ENCODE results near the gene NFIA. TPM values are rescaled to one million over a fixed set of nuclear protein-coding genes. Genes with fewer than 3 reads are reported as not detected.

NFIA gene
- total and polyA plus RNA-seq, 2 of the 13 experiments (the other 11 are each of a cell fraction or from before 2014, with no cell fraction given) = 14.7 to 28.5 TPM

DNA sequence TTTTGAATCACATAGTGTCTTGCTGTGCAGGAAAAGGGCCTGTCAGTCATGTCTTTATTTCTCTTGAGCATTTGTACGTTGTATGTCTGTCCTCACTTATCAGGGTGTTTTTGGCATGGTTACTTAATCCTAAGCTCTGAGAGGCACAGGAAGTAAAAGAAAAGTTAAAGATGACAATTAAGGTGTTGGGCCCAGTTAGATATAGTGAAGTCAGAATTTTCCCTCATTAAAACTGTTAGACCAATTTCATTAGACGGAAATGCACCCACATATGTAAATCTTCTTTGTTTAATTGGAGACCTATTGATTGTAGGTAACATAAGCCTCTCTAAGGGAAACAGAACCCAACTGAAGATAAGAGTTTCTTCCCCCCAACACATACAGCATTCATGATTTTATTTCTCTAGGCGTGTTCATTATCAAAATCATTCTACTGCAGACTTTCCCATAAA is 21.9 kb downstream of the NFIA start:
- peaks cover 39% of the 10 kb centered on the region for H3K4me1 ChIP-seq (ENCODE audit: insufficient read depth, low read length)
- H3K9ac ChIP-seq (ENCODE audit: insufficient read depth, low read depth, low read length) = no peak overlapping the region
- ChIA-PET POLR2A (no interaction called here), CTCF (ENCODE audit: low intra/inter-chr PET ratio, low total read pairs) (no interaction called here)
- no peak overlapping the region for H3K27ac ChIP-seq (ENCODE audit: extremely low read length, insufficient read depth, low read length)
- no peak overlapping the region for H2AFZ ChIP-seq (ENCODE audit: low read length)
- intact Hi-C loops (cut with micrococcal nuclease; ENCODE audit: unreplicated experiment) (no loop called here), in situ Hi-C loops (cut with HindIII; ENCODE audit: extremely low pct_ligation_motif_present, low pct_unique_long_range_greater_than_20kb) (no loop called here)
- DNase-seq (ENCODE audit: low spot score) = no peak
- H3K4me2 ChIP-seq (ENCODE audit: low read depth, low read length) = no peak overlapping the region
- H3K79me2 ChIP-seq (ENCODE audit: insufficient read depth, low read length) = peaks cover 99% of the 10 kb centered on the region
- no peak for FAIRE-seq
- 90% methylated on average over 3 of the region's 3 CpGs for WGBS (ENCODE audit: low lambda C conversion rate)
- H3K9me3 ChIP-seq (ENCODE audit: low read length) = peaks cover 5% of the 10 kb centered on the region; the same call in 1 of the 2 replicates
- ATAC-seq = no peak
- no TSS peak for BruUV-seq (replicated peaks)
- no peak overlapping the region for H3K4me3 ChIP-seq (replicated peaks in 1 of 3; ENCODE audit: insufficient read depth in 1 of 3, low read depth in 2 of 3, low read length in 3 of 3)
- no peaks in the 10 kb centered on the region; a peak in 1 of 5 replicates for H3K27me3 ChIP-seq (ENCODE audit: control insufficient read depth in 1 of 2, insufficient read depth in 2 of 2, low read length in 2 of 2)
- peaks cover 0 to 3% of the 10 kb centered on the region in 2 experiments; a peak in 3 of 5 replicates for H3K36me3 ChIP-seq (replicated peaks in 1 of 2; ENCODE audit: control insufficient read depth in 1 of 2, insufficient read depth in 2 of 2, low read length in 2 of 2)
- TF ChIP-seq SMAD1 (CRISPR knock-in tag; IDR thresholded peaks at IDR 0.05; ENCODE audit: borderline replicate concordance, low read depth) (no peak), RFXANK (CRISPR knock-in tag; IDR thresholded peaks at IDR 0.05) (no peak), NONO (IDR thresholded peaks at IDR 0.05) (no peak), NONO (CRISPR knock-in tag; conservative IDR thresholded peaks at IDR 0.05) (no peak), PLRG1 (conservative IDR thresholded peaks at IDR 0.05) (no peak), ZNF337 (CRISPR knock-in tag; IDR thresholded peaks at IDR 0.05; ENCODE audit: borderline replicate concordance, low read depth) (no peak), SP5 (CRISPR knock-in tag; IDR thresholded peaks at IDR 0.05; ENCODE audit: borderline replicate concordance, low read depth) (no peak), ZNF598 (CRISPR knock-in tag; IDR thresholded peaks at IDR 0.05; ENCODE audit: borderline replicate concordance) (no peak), ZNF713 (CRISPR knock-in tag; IDR thresholded peaks at IDR 0.05) (no peak), PHB2 (IDR thresholded peaks at IDR 0.05; ENCODE audit: partially characterized antibody) (no peak), GLI4 (CRISPR knock-in tag; IDR thresholded peaks at IDR 0.05; ENCODE audit: borderline replicate concordance) (no peak)
- TF ChIP-seq, protein P1, sequence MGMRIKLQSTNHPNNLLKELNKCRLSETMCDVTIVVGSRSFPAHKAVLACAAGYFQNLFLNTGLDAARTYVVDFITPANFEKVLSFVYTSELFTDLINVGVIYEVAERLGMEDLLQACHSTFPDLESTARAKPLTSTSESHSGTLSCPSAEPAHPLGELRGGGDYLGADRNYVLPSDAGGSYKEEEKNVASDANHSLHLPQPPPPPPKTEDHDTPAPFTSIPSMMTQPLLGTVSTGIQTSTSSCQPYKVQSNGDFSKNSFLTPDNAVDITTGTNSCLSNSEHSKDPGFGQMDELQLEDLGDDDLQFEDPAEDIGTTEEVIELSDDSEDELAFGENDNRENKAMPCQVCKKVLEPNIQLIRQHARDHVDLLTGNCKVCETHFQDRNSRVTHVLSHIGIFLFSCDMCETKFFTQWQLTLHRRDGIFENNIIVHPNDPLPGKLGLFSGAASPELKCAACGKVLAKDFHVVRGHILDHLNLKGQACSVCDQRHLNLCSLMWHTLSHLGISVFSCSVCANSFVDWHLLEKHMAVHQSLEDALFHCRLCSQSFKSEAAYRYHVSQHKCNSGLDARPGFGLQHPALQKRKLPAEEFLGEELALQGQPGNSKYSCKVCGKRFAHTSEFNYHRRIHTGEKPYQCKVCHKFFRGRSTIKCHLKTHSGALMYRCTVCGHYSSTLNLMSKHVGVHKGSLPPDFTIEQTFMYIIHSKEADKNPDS (CRISPR knock-in tag; IDR thresholded peaks at IDR 0.05) = no peak
- TF ChIP-seq, protein P2, sequence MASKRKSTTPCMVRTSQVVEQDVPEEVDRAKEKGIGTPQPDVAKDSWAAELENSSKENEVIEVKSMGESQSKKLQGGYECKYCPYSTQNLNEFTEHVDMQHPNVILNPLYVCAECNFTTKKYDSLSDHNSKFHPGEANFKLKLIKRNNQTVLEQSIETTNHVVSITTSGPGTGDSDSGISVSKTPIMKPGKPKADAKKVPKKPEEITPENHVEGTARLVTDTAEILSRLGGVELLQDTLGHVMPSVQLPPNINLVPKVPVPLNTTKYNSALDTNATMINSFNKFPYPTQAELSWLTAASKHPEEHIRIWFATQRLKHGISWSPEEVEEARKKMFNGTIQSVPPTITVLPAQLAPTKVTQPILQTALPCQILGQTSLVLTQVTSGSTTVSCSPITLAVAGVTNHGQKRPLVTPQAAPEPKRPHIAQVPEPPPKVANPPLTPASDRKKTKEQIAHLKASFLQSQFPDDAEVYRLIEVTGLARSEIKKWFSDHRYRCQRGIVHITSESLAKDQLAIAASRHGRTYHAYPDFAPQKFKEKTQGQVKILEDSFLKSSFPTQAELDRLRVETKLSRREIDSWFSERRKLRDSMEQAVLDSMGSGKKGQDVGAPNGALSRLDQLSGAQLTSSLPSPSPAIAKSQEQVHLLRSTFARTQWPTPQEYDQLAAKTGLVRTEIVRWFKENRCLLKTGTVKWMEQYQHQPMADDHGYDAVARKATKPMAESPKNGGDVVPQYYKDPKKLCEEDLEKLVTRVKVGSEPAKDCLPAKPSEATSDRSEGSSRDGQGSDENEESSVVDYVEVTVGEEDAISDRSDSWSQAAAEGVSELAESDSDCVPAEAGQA (IDR thresholded peaks at IDR 0.05; ENCODE audit: low read depth) = no peak
- TF ChIP-seq, protein P2 (CRISPR knock-in tag; IDR thresholded peaks at IDR 0.05; ENCODE audit: borderline replicate concordance) = no peak
- TF ChIP-seq, protein P3, sequence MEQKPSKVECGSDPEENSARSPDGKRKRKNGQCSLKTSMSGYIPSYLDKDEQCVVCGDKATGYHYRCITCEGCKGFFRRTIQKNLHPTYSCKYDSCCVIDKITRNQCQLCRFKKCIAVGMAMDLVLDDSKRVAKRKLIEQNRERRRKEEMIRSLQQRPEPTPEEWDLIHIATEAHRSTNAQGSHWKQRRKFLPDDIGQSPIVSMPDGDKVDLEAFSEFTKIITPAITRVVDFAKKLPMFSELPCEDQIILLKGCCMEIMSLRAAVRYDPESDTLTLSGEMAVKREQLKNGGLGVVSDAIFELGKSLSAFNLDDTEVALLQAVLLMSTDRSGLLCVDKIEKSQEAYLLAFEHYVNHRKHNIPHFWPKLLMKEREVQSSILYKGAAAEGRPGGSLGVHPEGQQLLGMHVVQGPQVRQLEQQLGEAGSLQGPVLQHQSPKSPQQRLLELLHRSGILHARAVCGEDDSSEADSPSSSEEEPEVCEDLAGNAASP (CRISPR knock-in tag; IDR thresholded peaks at IDR 0.05; ENCODE audit: borderline replicate concordance) = no peak
- TF ChIP-seq, protein P4, sequence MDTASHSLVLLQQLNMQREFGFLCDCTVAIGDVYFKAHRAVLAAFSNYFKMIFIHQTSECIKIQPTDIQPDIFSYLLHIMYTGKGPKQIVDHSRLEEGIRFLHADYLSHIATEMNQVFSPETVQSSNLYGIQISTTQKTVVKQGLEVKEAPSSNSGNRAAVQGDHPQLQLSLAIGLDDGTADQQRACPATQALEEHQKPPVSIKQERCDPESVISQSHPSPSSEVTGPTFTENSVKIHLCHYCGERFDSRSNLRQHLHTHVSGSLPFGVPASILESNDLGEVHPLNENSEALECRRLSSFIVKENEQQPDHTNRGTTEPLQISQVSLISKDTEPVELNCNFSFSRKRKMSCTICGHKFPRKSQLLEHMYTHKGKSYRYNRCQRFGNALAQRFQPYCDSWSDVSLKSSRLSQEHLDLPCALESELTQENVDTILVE (CRISPR knock-in tag; IDR thresholded peaks at IDR 0.05) = no peak
- H4K20me1 ChIP-seq (ENCODE audit: insufficient read depth, low read length) = no peaks in the 10 kb centered on the region; the same call in none of the 2 replicates
